NCI-H1417 (cell line): ENCODE measurements around the gene RUNX1.

Experiments
- DNase-seq, 3 experiments: peaks; one replicate each; lab custom pipeline; 2025; lab: John Stamatoyannopoulos, UW

The RUNX1 gene

GRCh38 chr21:34897828-34898227 is 151.3 kb downstream of the RUNX1 start:
- DNase-seq = no peak

DNA sequence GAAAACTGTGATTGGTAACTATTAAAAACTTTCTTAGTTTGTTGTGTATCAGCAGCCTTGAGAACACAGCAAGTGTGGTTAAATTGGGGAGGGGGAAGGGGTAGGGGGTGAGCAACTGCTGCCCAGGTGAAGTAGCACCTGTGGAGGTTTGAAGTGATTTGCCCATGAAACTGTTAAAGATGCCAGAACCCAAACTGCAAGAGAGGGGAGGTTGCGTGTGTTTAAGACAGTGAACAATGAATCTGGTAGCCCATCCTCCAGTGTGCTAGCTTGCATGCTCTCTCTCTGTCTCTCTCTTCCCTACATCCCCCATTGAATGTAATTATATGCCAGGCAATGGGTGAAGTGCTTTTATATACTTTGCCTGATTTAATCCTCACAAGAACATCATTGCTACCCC is 154.7 kb downstream of the RUNX1 start:
- DNase-seq = no peak

- peak in 1 of 3 experiments; percentile 49 for DNase-seq
Observed at GRCh38 chr21:34892209-34892608, 156.9 kb downstream of the RUNX1 start.

GRCh38 chr21:34891613-34891943 is 157.5 kb downstream of the RUNX1 start:
- no peak for DNase-seq

DNA sequence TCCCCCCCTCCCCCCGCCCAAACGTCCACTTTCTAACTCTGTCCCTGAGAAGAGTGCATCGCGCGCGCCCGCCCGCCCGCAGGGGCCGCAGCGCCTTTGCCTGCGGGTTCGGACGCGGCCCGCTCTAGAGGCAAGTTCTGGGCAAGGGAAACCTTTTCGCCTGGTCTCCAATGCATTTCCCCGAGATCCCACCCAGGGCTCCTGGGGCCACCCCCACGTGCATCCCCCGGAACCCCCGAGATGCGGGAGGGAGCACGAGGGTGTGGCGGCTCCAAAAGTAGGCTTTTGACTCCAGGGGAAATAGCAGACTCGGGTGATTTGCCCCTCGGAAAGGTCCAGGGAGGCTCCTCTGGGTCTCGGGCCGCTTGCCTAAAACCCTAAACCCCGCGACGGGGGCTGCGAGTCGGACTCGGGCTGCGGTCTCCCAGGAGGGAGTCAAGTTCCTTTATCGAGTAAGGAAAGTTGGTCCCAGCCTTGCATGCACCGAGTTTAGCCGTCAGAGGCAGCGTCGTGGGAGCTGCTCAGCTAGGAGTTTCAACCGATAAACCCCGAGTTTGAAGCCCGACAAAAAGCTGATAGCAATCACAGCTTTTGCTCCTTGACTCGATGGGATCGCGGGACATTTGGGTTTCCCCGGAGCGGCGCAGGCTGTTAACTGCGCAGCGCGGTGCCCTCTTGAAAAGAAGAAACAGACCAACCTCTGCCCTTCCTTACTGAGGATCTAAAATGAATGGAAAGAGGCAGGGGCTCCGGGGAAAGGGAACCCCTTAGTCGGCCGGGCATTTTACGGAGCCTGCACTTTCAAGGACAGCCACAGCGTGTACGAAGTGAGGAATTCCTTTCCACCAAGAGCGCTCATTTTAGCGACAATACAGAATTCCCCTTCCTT is 158.1 kb downstream of the RUNX1 start:
- DNase-seq = peak in 1 of 3 experiments; percentile 67

GRCh38 chr21:34890470-34890723 is 158.7 kb downstream of the RUNX1 start:
- no peak for DNase-seq

DNA sequence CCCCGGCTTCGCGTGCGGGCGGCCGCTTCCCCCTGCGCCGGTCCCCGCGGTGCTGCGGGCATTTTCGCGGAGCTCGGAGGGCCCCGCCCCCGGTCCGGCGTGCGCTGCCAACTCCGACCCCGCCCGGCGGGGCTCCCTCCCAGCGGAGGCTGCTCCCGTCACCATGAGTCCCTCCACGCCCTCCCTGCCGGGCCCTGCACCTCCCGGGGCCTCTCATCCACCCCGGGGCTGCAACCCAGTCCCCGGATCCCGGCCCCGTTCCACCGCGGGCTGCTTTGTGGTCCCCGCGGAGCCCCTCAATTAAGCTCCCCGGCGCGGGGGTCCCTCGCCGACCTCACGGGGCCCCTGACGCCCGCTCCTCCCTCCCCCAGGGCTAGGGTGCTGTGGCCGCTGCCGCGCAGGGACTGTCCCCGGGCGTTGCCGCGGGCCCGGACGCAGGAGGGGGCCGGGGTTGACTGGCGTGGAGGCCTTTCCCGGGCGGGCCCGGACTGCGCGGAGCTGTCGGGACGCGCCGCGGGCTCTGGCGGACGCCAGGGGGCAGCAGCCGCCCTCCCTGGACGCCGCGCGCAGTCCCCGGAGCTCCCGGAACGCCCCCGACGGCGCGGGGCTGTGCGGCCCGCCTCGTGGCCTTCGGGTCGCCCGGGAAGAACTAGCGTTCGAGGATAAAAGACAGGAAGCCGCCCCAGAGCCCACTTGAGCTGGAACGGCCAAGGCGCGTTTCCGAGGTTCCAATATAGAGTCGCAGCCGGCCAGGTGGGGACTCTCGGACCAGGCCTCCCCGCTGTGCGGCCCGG is 159.2 kb downstream of the RUNX1 start:
- DNase-seq = peak; percentile 76 to 90 (median 86)

DNA sequence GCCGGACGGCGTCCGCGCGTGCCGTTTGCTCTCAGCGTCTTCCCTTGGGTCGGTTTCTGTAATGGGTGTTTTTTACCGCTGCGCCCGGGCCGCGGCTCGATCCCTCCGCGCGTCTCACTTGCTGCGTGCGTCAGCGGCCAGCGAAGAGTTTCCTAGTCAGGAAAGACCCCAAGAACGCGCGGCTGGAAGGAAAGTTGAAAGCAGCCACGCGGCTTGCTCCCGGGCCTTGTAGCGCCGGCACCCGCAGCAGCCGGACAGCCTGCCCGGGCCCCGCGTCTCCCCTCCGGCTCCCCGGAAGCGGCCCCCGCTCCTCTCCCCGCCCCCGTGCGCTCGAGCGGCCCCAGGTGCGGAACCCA is 159.8 kb downstream of the RUNX1 start:
- peak in 1 of 3 experiments; percentile 85 for DNase-seq

DNA sequence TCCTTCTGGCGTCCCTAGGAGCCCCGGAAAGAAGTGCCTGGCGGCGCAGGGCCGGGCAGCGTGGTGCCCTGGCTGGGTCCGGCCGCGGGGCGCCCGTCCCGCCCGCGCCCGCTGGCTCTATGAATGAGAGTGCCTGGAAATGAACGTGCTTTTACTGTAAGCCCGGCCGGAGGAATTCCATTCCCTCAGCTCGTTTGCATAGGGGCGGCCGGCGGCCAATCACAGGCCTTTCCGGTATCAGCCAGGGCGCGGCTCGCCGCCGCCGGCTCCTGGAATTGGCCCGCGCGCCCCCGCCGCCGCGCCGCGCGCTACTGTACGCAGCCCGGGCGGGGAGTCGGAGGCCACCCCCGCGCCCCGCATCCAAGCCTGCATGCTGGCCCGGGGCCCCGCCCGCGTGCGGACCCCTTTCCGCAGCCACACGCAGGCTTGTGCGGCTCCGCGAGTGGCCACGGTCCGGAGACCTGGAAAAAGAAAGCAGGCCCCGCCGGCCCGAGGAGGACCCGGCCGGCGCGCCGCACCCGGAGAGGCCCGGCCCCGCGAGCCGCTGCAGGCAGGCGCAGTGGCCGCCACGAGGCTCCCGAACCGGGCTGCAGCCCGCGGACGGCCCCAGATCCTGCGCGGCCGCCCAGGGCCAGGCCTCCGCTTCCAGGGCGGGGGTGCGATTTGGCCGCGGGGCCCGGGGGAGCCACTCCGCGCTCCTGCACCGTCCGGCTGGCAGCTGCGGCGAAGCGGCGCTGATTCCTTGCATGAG is 160.4 kb downstream of the RUNX1 start:
- DNase-seq = peak; percentile 94 to 98 (median 97)

- DNase-seq = peak; percentile 69 to 77 (median 69)
Observed at GRCh38 chr21:34887725-34888568, 161.2 kb downstream of the RUNX1 start.

GRCh38 chr21:34887105-34887442 is 162.0 kb downstream of the RUNX1 start:
- DNase-seq = peak in 1 of 3 experiments; percentile 55

DNA sequence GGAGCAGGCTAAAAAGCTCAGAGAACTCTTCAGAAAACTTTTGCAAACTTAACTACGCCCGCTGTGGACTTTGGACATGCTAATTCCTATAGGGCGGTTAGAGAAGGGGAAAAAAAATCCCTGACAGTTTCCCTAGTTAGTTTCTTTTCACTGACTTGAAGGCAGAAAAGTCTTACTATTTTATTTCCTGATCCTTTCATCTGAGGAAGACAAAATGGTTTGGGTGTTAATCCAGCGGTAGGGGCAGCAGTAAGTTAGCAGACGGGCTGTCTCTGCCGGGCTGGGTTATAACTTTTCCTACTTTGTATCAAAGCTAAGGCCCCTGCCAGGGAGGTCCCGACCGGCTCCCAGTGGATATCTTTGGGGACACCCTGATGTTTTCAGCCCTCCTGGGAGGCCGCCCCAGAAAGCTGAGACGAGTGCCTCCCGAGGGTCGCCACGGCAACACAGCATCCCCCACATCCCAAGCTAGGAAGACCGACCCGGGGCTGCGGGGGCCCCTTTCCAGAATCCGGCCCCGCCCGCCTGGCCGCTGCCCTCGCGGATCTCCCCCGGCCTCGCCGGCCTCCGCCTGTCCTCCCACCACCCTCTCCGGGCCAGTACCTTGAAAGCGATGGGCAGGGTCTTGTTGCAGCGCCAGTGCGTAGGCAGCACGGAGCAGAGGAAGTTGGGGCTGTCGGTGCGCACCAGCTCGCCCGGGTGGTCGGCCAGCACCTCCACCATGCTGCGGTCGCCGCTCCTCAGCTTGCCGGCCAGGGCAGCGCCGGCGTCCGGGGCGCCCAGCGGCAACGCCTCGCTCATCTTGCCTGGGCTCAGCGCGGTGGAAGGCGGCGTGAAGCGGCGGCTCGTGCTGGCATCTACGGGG is 162.6 kb downstream of the RUNX1 start:
- peak; percentile 42 to 63 (median 58) for DNase-seq

GRCh38 chr21:34885626-34886239 is 163.4 kb downstream of the RUNX1 start:
- DNase-seq = no peak

DNA sequence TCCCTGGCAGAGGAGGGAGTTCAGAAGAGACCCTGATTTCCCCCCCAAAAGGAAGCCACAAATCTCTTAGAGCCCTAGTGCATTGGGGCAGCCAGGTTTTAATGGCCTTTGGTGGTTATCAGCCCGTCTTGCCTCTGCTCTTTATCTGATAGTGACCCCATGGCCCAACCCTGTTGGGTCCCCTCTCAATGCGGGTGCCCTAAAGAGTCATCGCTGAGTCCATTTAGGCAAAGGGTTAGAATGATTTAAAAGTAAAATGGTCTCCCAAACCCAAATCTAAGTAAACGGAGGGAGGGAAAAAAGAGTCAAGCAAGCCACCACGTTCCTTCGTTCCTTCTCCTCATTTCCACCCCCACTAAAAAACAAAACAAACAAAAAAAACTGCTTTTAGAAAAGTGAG is 164.0 kb downstream of the RUNX1 start:
- peak in 1 of 3 experiments; percentile 33 for DNase-seq

GRCh38 chr21:34884346-34884929 is 164.7 kb downstream of the RUNX1 start:
- DNase-seq = peak in 1 of 3 experiments; percentile 33

GRCh38 chr21:34883491-34884271 is 165.4 kb downstream of the RUNX1 start:
- DNase-seq = peak in 1 of 3 experiments; percentile 36

DNA sequence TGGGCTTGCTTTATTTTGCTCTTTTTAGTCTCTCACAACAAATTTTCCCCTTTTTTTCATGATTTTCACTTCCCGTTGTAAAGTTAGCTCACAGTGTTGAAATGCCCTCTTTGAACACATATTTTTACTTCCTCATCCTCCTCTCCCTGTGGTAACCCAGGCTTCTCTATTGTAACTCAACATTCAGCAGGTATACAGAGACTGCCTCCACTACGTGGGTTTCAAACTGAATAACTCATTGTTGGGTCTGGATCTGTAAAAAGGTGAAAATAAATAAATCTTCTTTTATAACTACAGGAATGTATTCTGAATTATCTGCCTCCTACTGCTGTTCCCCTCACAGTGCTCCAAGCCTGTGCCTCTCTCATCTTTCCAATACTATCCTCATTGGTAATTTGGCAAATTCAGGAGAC is 166.4 kb downstream of the RUNX1 start:
- no peak for DNase-seq

GRCh38 chr21:34881839-34882371 is 167.2 kb downstream of the RUNX1 start:
- peak in 1 of 3 experiments; percentile 42 for DNase-seq

DNA sequence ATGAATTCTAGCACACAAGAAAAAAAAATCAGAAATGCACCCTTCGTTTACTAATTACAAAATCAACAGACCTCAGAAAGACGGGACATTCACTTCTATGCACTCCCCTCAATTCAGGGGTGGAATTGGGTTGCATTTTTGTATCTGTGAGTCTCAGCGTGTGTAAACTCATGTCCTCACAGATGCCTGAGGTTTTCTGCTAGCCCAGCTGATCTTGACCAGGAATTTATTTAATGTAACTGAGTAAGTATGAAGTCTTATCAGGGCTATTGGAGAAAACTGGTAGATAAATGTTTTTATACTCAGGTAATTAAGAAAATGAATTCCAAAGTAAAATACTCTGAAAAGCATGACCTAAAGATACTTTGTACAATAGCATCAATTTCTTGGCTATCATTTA is 167.7 kb downstream of the RUNX1 start:
- no peak for DNase-seq
